ENCODE measurements around the gene CTNND2. TPM values are rescaled to one million over a fixed set of nuclear protein-coding genes. Genes with fewer than 3 reads are reported as not detected.
"Not testable (repeated sequence)": the region's sequence is repeated elsewhere in the genome, so short reads cannot be mapped to it uniquely, and the experiment has no call there.

CTNND2 gene
- total RNA-seq, 4 donors from 2014 or later = 0.18 to 14.9 (median 0.47) TPM; not detected in 1

DNA sequence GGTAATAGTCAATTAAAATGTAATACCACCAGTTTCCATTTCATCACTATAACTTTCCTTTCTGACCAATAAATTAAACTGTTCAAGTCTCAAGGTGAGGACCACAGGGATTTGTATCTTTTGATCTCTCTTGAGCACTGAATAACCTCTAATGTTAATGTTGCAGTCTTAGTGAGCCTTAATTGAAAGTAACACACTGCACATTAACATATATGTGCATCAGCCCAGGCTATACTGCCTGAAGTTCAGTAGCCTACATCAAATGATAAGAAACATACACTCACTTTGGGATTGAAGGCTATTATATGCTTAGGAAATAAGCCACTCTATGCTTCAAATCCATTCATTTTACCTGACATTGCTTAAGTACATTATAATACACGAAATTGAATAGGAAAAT lies 832.2 kb downstream of the CTNND2 start:
- no peak overlapping the region for H3K27ac ChIP-seq

DNA sequence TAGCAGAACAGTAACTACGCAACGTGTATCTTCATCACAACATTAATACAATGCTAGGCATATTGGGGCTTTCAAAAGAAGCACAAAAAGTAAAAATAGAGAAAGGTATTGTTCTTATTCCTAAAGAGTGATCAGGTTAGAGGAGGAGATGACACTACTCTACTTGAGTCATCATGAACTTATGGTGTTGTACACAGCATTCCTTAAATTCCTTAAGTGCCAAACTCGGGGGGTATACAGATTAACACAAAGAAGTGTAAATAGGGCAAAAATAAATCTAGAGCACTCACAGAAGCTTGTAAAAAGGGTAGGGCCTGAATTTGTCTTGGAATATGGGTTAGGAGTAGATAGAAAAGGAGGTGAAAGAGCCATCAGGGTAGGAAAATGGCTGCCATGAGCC lies 835.2 kb downstream of the CTNND2 start:
- TF ChIP-seq, protein P1, sequence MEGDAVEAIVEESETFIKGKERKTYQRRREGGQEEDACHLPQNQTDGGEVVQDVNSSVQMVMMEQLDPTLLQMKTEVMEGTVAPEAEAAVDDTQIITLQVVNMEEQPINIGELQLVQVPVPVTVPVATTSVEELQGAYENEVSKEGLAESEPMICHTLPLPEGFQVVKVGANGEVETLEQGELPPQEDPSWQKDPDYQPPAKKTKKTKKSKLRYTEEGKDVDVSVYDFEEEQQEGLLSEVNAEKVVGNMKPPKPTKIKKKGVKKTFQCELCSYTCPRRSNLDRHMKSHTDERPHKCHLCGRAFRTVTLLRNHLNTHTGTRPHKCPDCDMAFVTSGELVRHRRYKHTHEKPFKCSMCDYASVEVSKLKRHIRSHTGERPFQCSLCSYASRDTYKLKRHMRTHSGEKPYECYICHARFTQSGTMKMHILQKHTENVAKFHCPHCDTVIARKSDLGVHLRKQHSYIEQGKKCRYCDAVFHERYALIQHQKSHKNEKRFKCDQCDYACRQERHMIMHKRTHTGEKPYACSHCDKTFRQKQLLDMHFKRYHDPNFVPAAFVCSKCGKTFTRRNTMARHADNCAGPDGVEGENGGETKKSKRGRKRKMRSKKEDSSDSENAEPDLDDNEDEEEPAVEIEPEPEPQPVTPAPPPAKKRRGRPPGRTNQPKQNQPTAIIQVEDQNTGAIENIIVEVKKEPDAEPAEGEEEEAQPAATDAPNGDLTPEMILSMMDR (IDR thresholded peaks at IDR 0.05) = no peak
- no peak for TF ChIP-seq POLR2A (IDR thresholded peaks at IDR 0.05)
- Histone ChIP-seq H3K4me1 (no peaks in the 10 kb centered on the region), H3K27me3 (no peaks in the 10 kb centered on the region), H3K36me3 (no peaks in the 10 kb centered on the region), H3K27ac (no peak overlapping the region), H3K4me3 (no peak overlapping the region), H3K9me3 (no peaks in the 10 kb centered on the region)
- no peak for DNase-seq

More for the DNA sequence above, 832.2 kb downstream of the CTNND2 start:
- no peak for DNase-seq
- no peaks in the 10 kb centered on the region for H3K27me3 ChIP-seq
- H3K9me3 ChIP-seq = no peaks in the 10 kb centered on the region
- H3K36me3 ChIP-seq = no peaks in the 10 kb centered on the region
- no peak for TF ChIP-seq POLR2A (IDR thresholded peaks at IDR 0.05)
- TF ChIP-seq, protein P1 (IDR thresholded peaks at IDR 0.05) = no peak
- H3K4me1 ChIP-seq = no peaks in the 10 kb centered on the region
- no peak overlapping the region for H3K4me3 ChIP-seq

- DNase-seq, H3K27me3 ChIP-seq, H3K9me3 ChIP-seq, H3K36me3 ChIP-seq, H3K27ac ChIP-seq, H3K4me1 ChIP-seq, H3K4me3 ChIP-seq: not testable (repeated sequence)
Observed at GRCh38 chr5:11065723-11066122, 838.5 kb downstream of the CTNND2 start.

- TF ChIP-seq, protein P1 (IDR thresholded peaks at IDR 0.05) = no peak
- TF ChIP-seq POLR2A (IDR thresholded peaks at IDR 0.05) = no peak
- H3K4me1 ChIP-seq = no peaks in the 10 kb centered on the region
- no peak overlapping the region for H3K4me3 ChIP-seq
- no peaks in the 10 kb centered on the region for H3K36me3 ChIP-seq
- H3K9me3 ChIP-seq = no peaks in the 10 kb centered on the region
- DNase-seq = no peak
- H3K27me3 ChIP-seq = no peaks in the 10 kb centered on the region
- no peak overlapping the region for H3K27ac ChIP-seq
Observed at GRCh38 chr5:11064763-11065450, 839.3 kb downstream of the CTNND2 start.

GRCh38 chr5:11062397-11062796 lies 841.8 kb downstream of the CTNND2 start:
- no peaks in the 10 kb centered on the region for H3K4me1 ChIP-seq
- no peaks in the 10 kb centered on the region for H3K36me3 ChIP-seq
- no peak overlapping the region for H3K27ac ChIP-seq
- no peaks in the 10 kb centered on the region for H3K9me3 ChIP-seq
- no peak for DNase-seq
- TF ChIP-seq, protein P1 (IDR thresholded peaks at IDR 0.05) = no peak
- TF ChIP-seq POLR2A (IDR thresholded peaks at IDR 0.05) = no peak
- H3K4me3 ChIP-seq = no peak overlapping the region
- no peaks in the 10 kb centered on the region for H3K27me3 ChIP-seq

GRCh38 chr5:11056560-11056959 lies 847.7 kb downstream of the CTNND2 start:
- H3K4me1 ChIP-seq = no peaks in the 10 kb centered on the region
- no peak overlapping the region for H3K27ac ChIP-seq
- H3K27me3 ChIP-seq = no peaks in the 10 kb centered on the region
- DNase-seq = no peak
- no peaks in the 10 kb centered on the region for H3K9me3 ChIP-seq
- TF ChIP-seq POLR2A (IDR thresholded peaks at IDR 0.05) = no peak
- TF ChIP-seq, protein P1 (IDR thresholded peaks at IDR 0.05) = no peak
- H3K36me3 ChIP-seq = no peaks in the 10 kb centered on the region
- no peak overlapping the region for H3K4me3 ChIP-seq

All from Peyer's patch (tissue), 4 donors.